ENCODE measurements around the gene VSIG4.

The VSIG4 gene

GRCh38 chrX:66008328-66008970 lies 31.4 kb downstream of the VSIG4 start:
- no peak for DNase-seq (ENCODE audit: low spot score)

DNA sequence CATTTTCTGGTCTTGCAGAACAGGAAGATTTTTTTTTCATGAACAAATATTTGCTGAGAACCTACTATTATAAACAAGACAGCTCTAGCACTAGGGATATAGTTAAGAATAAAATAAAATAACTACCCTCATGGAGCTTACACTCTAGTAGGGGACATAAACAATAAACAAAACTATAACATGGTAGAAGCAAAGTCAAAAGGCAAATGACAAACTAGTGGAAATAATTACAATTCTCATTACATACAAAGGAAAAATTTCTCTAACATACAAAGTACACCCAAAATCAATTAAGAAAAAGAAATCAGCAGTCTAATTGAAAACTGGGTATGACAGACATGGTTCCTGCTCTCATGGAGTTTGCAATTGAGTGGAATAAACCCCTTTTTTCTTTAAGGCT lies 32.0 kb downstream of the VSIG4 start:
- no peak for DNase-seq (ENCODE audit: low spot score)

- DNase-seq (ENCODE audit: low spot score) = no peak
Observed at GRCh38 chrX:66005830-66006449, 33.9 kb downstream of the VSIG4 start.

DNA sequence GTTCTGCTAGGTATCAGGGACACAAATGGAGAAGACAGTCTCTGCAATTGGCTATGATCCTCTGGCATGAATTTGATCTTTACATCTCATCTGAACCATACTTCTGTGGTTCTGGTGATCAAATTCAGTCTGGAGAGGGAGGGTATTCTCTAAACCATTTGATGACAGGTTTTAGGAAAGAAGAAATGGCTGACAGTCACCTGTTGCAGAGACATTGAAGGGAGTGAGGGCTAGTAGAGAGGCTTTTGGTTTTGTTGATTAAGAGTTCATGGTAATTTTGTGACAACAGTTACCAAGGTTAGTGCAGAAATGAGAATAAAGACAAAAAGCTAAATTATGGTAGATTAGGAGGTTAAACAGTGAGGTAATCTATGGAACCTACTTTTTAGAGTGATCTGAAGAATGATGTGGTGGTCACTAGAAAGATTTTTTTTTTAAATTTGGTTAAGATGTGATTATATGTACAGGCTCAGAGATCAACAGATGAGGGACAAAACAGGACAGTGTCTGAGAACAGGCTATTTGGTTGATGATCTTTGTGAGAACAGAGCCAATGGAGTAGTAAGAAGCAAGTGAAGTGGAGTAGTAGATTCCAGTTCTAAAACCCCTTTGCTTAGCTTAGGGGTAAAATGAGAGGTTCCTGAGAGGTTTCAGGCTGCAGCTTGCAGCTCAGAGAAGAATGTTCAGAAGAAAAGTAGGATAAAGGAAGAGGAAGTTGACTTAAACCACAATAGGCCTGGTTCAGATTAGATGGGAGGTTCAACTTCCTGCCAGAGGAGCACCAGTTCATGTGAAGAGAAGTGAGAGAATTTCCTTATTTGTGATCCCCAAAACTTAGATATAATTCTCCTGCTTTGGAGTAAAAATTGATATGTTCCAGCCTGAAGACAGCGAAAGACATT lies 34.7 kb downstream of the VSIG4 start:
- no peak for DNase-seq (ENCODE audit: low spot score)

DNA sequence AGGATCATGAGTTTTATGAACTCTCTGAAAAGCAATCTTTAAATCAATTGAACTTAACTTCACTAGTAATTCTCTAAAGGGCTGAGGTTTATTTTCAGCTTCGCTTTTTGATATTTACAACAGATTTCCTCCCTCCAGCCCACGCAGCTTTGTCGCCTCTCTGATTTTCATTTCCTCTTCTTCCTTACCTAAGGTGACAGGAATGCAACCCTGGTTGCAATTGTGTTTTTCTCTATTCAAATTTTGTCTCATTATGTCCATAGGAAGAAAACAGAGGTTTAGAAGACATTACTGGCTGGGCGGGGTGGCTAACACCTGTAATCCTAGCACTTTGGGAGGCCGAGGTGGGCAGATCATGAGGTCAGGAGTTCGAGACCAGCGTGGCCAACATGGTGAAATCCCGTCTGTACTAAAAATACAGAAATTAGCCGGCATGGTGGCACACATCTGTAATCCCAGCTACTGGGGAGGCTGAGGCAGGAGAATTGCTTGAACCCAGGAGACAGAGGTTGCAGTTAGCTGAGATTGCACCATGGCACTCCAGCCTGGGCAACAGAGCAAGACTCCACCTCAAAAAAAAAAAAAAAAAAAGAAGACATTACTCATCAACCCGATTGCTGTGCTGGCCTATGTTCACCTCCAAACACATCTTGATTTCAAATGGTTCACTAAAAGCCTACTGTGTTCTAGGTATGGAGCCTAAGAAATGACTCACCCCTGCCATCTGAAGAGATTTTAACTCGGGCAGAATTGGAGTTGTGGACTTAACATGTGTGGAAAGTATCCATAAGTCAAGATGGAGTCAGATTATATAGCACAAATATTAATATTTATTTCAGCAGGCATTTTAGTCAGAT lies 36.8 kb downstream of the VSIG4 start:
- no peak for DNase-seq (ENCODE audit: low spot score)

- no peak for DNase-seq (ENCODE audit: low spot score)
Observed at GRCh38 chrX:66001596-66001995, 38.3 kb downstream of the VSIG4 start.

- DNase-seq (ENCODE audit: low spot score) = no peak
Observed at GRCh38 chrX:66000628-66001272, 39.1 kb downstream of the VSIG4 start.

DNA sequence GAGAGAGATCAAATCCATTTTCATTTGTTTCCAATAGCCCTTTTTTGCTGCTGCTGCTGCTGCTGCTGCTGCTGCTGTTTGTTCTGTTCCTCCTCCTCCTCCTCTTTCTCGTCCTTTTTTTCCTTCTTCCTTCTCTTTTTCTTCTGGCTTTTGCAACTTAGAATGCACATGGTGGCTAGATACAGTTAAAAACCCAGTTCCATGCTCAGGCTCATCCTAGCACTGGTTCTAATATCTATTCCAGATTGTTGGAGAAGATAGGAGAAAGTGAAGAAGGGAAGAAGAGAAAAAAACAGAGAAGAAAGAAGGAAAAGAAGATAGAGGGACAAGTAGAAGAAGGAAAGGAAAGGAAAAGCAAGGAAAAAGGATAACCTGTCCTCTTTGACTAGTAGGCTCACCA lies 39.7 kb downstream of the VSIG4 start:
- no peak for DNase-seq (ENCODE audit: low spot score)

DNA sequence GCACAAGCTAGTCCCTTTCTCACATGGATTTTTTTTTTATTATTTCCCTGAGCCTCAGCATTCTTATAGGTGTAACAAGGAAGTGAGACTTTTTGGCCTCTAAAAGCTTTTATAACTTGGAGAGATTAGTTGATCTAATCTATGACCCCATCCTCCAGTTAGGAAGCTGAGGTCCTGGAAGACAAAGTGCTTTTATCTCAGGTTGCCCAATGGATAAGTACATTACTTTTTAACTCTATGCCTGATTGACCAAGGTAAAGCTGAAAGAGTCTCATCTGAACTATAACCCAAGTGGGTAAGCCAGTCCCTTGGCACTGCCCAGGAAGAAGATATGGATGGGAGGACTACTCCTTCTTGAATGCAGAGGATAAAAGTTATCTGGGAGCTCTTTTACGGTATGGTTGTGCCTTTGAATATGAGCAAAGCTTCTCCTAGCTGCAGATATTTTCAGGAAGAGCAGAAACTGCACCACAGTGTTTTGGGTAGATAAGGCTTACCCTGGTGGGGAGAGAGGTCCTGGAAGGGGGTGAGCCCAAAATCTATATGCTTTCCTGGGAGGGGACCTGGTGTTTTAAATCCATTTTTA lies 40.2 kb downstream of the VSIG4 start:
- DNase-seq (ENCODE audit: low spot score) = no peak

DNA sequence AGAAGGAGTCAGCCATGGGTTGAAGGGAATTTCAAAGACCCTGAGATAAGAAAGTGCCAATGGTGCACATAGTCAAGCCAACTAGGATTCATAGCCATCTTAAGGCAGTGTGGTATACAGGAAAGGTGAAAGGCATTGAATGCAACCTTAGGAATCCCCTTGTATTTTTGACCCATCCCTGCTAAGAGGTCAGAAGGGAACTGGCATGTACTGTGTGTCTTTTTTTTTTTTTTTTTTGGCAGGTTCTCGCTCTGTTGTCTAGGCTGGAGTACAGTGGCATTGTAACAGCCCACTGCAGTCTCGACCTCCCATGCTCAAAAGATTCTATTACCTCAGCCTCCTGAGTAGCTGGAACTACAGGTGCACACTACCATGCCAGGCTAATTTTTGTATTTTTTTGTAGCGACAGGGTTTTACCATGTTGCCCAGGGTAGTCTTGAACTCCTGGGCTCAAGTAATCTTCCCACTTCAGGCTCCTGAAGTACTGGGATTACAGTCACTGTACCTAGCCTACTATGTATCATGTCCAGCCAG lies 40.8 kb downstream of the VSIG4 start:
- no peak for DNase-seq (ENCODE audit: low spot score)

DNA sequence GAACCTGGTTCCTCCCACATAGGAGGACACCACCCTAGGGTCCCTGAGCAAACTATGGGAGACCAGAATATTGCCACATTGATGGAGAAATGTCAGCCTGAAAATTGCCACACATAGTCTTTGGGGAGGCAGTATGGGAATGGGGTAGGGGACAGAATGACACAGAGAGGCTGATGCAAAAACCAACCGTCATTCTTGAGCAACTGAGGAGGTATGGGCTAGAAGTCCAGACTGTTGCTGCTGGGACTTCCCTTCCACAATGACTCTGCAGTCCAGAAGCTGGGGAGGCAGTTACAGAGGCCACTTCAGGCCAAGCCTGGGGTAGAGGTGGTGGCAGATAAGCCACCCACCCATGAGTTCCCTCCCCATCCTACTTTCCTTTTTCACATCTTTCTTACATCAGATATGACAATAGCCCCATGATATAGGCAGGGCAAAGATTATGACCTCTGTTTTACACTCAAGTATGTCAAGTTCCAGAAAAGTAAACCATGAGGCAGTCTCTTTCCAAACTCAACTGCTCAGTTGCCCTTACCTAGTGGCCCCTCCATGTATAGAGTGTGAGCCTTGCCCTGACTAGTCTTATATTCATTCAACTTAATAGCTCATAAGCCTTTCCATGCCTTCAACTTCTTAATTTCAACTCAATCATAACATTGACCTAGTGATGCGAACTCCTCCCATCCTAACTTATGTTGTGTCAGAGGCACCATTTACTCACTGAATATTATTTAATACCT lies 41.7 kb downstream of the VSIG4 start:
- DNase-seq (ENCODE audit: low spot score) = no peak

GRCh38 chrX:65994519-65995506 lies 45.1 kb downstream of the VSIG4 start:
- no peak for DNase-seq (ENCODE audit: low spot score)

GRCh38 chrX:65993915-65994460 lies 45.9 kb downstream of the VSIG4 start:
- DNase-seq (ENCODE audit: low spot score) = no peak

GRCh38 chrX:65993332-65993731 lies 46.5 kb downstream of the VSIG4 start:
- no peak for DNase-seq (ENCODE audit: low spot score)

DNA sequence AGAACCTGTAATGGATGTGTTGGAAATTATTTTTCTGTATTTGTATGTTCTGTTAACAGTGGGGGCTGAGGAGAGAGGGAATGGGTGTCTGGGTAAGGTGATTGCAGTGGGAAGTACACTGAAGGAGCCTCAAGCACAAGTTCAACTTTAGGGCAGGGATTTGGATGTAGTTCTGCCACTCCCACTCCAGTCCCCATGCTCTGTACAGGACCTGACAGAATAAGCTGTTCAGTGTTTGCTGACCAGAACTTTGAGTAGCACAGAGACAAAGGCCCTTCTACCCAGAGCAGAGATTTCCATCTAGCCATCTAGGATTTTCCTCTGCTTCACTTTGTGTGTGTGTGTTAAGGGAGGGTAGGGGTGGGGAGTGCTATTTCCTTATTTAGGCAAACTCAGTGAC lies 49.2 kb downstream of the VSIG4 start:
- no peak for DNase-seq (ENCODE audit: low spot score)

- no peak for DNase-seq (ENCODE audit: low spot score)
Observed at GRCh38 chrX:65987811-65988210, 52.1 kb downstream of the VSIG4 start.

DNA sequence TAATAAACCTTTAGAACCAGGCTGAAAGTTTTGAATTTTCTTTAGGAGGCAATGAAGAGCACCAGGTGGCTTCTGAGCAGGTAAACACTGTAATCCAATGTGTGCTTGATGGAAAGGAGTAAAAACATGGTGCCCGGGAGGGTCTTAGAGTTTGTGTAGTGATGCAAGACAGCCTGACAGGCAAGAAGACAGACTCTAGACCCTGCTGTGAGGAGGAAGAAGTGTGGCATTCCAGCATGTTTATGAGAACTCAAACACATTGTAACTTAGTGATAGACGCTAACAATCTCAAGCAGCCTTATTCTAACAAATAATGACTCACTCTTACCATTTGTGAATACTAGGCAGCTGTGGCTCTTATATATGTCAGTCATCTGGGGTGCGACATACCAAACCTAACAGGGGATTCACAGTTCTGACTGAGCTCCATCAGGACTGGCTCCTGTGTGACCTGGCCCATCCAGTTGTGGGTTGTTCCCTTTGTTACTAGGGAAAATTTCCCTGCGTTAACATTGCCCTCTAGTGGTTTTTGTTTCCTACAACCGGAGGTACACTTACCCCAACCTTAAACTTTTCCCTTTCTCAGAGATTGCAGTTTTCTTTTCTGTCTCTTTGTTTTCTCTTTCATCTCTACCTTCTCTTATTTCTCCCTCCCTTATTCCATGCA lies 53.8 kb downstream of the VSIG4 start:
- DNase-seq (ENCODE audit: low spot score) = no peak

- DNase-seq (ENCODE audit: low spot score) = no peak
Observed at GRCh38 chrX:65985211-65985610, 54.7 kb downstream of the VSIG4 start.

Measured in SK-N-DZ (cell line).